Measurements from ENCODE around the gene FRMD4A.

- TF ChIP-seq CTCF (conservative IDR thresholded peaks at IDR 0.05; ENCODE audit: low read depth, low read length) (no peak), POLR2A (IDR thresholded peaks at IDR 0.05; ENCODE audit: low read depth, low read length) (no peak), MXI1 (IDR thresholded peaks at IDR 0.05; ENCODE audit: borderline replicate concordance, low read depth, low read length) (no peak), SMC3 (IDR thresholded peaks at IDR 0.05; ENCODE audit: low read depth, low read length) (no peak), BHLHE40 (IDR thresholded peaks at IDR 0.05; ENCODE audit: low read depth, low read length) (no peak)
Observed at GRCh38 chr10:14329746-14330173, 964 bp downstream of the FRMD4A start.

Measured in IMR-90 (cell line).